Stimulated activated CD4-positive, alpha-beta T cell treated with anti-CD3 and anti-CD28 coated beads, Interleukin-15, amount 100 ng/mL, for 1 hour (primary cell): ENCODE data around the gene FMO5.
"Not testable (repeated sequence)": the region's sequence is repeated elsewhere in the genome, so short reads cannot be mapped to it uniquely, and the experiment has no call there.

Experiments
- DNase-seq, 2 donors: peaks; one replicate each; pipeline ENCODE4 v3.0.0-alpha.2; 2020; ENCODE audit warnings: low read depth in 1 of 2, low spot score in 1 of 2

Gene FMO5

GRCh38 chr1:147157116-147157515 lies 68.0 kb downstream of the FMO5 start:
- DNase-seq = not testable (repeated sequence)

- no peak for DNase-seq
Measured at GRCh38 chr1:147156642-147157041, 68.5 kb downstream of the FMO5 start.

- DNase-seq = no peak
Measured at GRCh38 chr1:147152772-147153171, 72.4 kb downstream of the FMO5 start.

- no peak for DNase-seq
Measured at GRCh38 chr1:147151244-147151643, 73.9 kb downstream of the FMO5 start.

- no peak for DNase-seq
Measured at GRCh38 chr1:147142886-147143285, 82.3 kb downstream of the FMO5 start.
